Heart left ventricle (tissue), 13 donors: ENCODE measurements around the gene SLC9C2.

Experiments
- CTCF ChIP-seq, 12 donors: fragments of 200-600 bp; sonication (generic) in 4 of 12; IDR thresholded peaks; one replicate each; pipeline versions ENCODE4 v1.5.0 to v1.8.0; 2018 to 2022; ENCODE audit warnings: antibody characterized with exemption in 12 of 12, mild to moderate bottlenecking in 5 of 12
- POLR2A ChIP-seq, 2 donors: fragments of 450-650 bp; IDR thresholded peaks; one replicate each; pipeline ENCODE4 v1.6.1; 2017; ENCODE audit warnings: antibody characterized with exemption in 2 of 2, mild to moderate bottlenecking in 2 of 2, moderate library complexity in 2 of 2
- donor health status: ischemic (EF 13 %, LVEDD 7.1; RV severe dilation, severe dysfunction).
- donor health status: DM: no; HTN: yes; CAD: no.
- donor health status: DM: no; HTN: no; CAD: no.
- donor health status: ischemic (EF 25% LVEDD 6.9; RV normal size, moderate dysfunction).
- donor health status: ischemic (EF 25% LVEDD 5.7; RV mildly dilated, moderate dysfunction).
- donor health status: ischemic (EF 35%, LVEDD 5.7; RV mildly dilated, moderate dysfunction).
- donor health status: nonischemic (EF 11% LVEDD 7.7; RV severe dilation, severe dysfunction).
- donor health status: DM: yes; HTN: yes; CAD: no.
- donor health status: PGD.
- donor health status: ischemic (EF 29% LVEDD 5.4; RV normal size, mild dysfunction).
- donor health status: nonischemic (EF 23%, LVEDD 6.1; RV moderate dilation, normal function).

- TF ChIP-seq CTCF (IDR thresholded peaks at IDR 0.05) (no peak), POLR2A (IDR thresholded peaks at IDR 0.05) (no peak)
Measured at GRCh38 chr1:173646656-173647055, 43.8 kb upstream of the SLC9C2 start.
